PFSK-1 (cell line): ENCODE measurements around the gene TPCN1.

Experiments used
- FOXP2 ChIP-seq: optimal IDR thresholded peaks from 2 replicates; pipeline ENCODE3; 2011; ENCODE audit warnings: borderline replicate concordance, control low read depth, inconsistent platforms; ENCODE audit not compliant: insufficient read depth; ENCODE audit errors: extremely low read length, extremely low read depth
- POLR2AphosphoS5 ChIP-seq: IDR thresholded peaks from 2 replicates; pipeline ENCODE4 v1.6.1; 2012; ENCODE audit warnings: low read depth, mild to moderate bottlenecking, control low read depth, low read length, moderate library complexity
- REST ChIP-seq, 2 experiments: IDR thresholded peaks; 2 replicates each; pipeline versions ENCODE4 v1.6.1 to v1.8.0; 2011 to 2012; ENCODE audit warnings: low read depth in 2 of 2, low read length in 2 of 2, control low read depth in 1 of 2, inconsistent platforms in 1 of 2, mild to moderate bottlenecking in 1 of 2, moderate library complexity in 1 of 2; ENCODE audit not compliant: insufficient read depth in 1 of 2
- SIN3A ChIP-seq: IDR thresholded peaks from 2 replicates; pipeline ENCODE4 v1.6.1; 2012; ENCODE audit warnings: mild to moderate bottlenecking, low read length, moderate library complexity, borderline replicate concordance; ENCODE audit not compliant: insufficient read depth
- TAF1 ChIP-seq: IDR thresholded peaks from 2 replicates; pipeline ENCODE4 v1.6.1; 2012; ENCODE audit warnings: low read length, control low read depth, borderline replicate concordance; ENCODE audit not compliant: insufficient read depth

TPCN1 gene

GRCh38 chr12:113286712-113287111, 65.4 kb downstream of the TPCN1 start:
- TF ChIP-seq REST (IDR thresholded peaks at IDR 0.05; ENCODE audit: insufficient read depth in 1 of 2, low read depth in 2 of 2, low read length in 2 of 2) (no peak), FOXP2 (no peak), POLR2AphosphoS5 (no peak), TAF1 (no peak), SIN3A (no peak)

GRCh38 chr12:113287146-113287898, 66.1 kb downstream of the TPCN1 start:
- TF ChIP-seq POLR2AphosphoS5 (no peak), TAF1 (no peak), FOXP2 (no peak), REST (IDR thresholded peaks at IDR 0.05; ENCODE audit: insufficient read depth in 1 of 2, low read depth in 2 of 2, low read length in 2 of 2) (no peak), SIN3A (no peak)

- TF ChIP-seq REST (IDR thresholded peaks at IDR 0.05; ENCODE audit: insufficient read depth in 1 of 2, low read depth in 2 of 2, low read length in 2 of 2) (no peak), SIN3A (no peak), FOXP2 (no peak), POLR2AphosphoS5 (no peak), TAF1 (no peak)
These were observed 66.6 kb downstream of the TPCN1 start for GRCh38 chr12:113287899-113288282.

- no peak for TF ChIP-seq FOXP2
- no peak for TF ChIP-seq REST (IDR thresholded peaks at IDR 0.05; ENCODE audit: insufficient read depth in 1 of 2, low read depth in 2 of 2, low read length in 2 of 2)
- TF ChIP-seq POLR2AphosphoS5 = no peak
- TF ChIP-seq TAF1 = no peak
- no peak for TF ChIP-seq SIN3A
These were observed 68.1 kb downstream of the TPCN1 start for GRCh38 chr12:113289361-113289760.
